Naive thymus-derived CD4-positive, alpha-beta T cell (primary cell): ENCODE results near the gene RAVER2. TPM values are rescaled to one million over a fixed set of nuclear protein-coding genes. Genes with fewer than 3 reads are reported as not detected.
A peak's percentile ranks its signal among the peaks of the same experiment; 100 is the strongest.

ENCODE experiments used
- ATAC-seq: fragments of 150-1000 bp; cut with Tn5 transposase; 2 replicates; pipeline ENCODE4 v1.10.0; 2021; ENCODE audit warnings: mild to moderate bottlenecking, moderate library complexity
- CTCF ChIA-PET: fragments of 350-600 bp; sonication (Branson Sonifier 250); formaldehyde crosslinking; loops from one replicate; lab custom pipeline; 2021; ENCODE audit warnings: antibody characterized with exemption; lab: Charles Lee
- POLR2A ChIA-PET: fragments of 350-600 bp; sonication (Branson Sonifier 250); formaldehyde crosslinking; loops from one replicate; lab custom pipeline; 2021; ENCODE audit warnings: antibody characterized with exemption, inconsistent platforms; lab: Charles Lee
- DNase-seq, 9 donors: peaks; one replicate each; pipeline versions ENCODE4 v3.0.0 to v3.0.0-alpha.2; 2020 to 2022; ENCODE audit warnings: mixed read lengths in 1 of 9
- H3K27ac ChIP-seq: one replicate; pipeline ENCODE4 v1.7.0; 2013; ENCODE audit warnings: mild to moderate bottlenecking, low read depth, low read length, moderate library complexity
- H3K27me3 ChIP-seq, 2 donors: one replicate each; pipeline ENCODE4 v1.7.0; 2013; ENCODE audit warnings: low read length in 2 of 2, mild to moderate bottlenecking in 2 of 2, moderate library complexity in 2 of 2; ENCODE audit not compliant: control insufficient read depth in 2 of 2, insufficient read depth in 2 of 2
- H3K36me3 ChIP-seq, 3 experiments: 1 replicate in 2 of 3; 2 replicates in 1 of 3; pipeline ENCODE4 v1.7.0; 2013; ENCODE audit warnings: low read length in 3 of 3, mild to moderate bottlenecking in 3 of 3, moderate library complexity in 1 of 3; ENCODE audit not compliant: insufficient read depth in 3 of 3, control insufficient read depth in 2 of 3
- H3K4me1 ChIP-seq, 2 donors: one replicate each; pipeline ENCODE4 v1.7.0; 2013; ENCODE audit warnings: low read length in 2 of 2, mild to moderate bottlenecking in 2 of 2, moderate library complexity in 1 of 2; ENCODE audit not compliant: control insufficient read depth in 2 of 2, insufficient read depth in 2 of 2
- H3K4me3 ChIP-seq: 2 replicates; pipeline ENCODE4 v1.7.0; 2013; ENCODE audit warnings: mild to moderate bottlenecking, low read length
- H3K9me3 ChIP-seq, 3 experiments: 1 replicate in 2 of 3; 2 replicates in 1 of 3; pipeline ENCODE4 v1.7.0; 2013; ENCODE audit warnings: low read length in 3 of 3; ENCODE audit not compliant: control insufficient read depth in 2 of 3
- H3K27ac Mint-ChIP-seq, 9 donors: one replicate each; pipeline ENCODE4 v1.8.0; 2020 to 2022; ENCODE audit warnings: mixed read lengths in 9 of 9, mild to moderate bottlenecking in 8 of 9, moderate library complexity in 5 of 9, inconsistent platforms in 2 of 9
- H3K27me3 Mint-ChIP-seq, 5 donors: one replicate each; pipeline ENCODE4 v1.8.0; 2021 to 2022; ENCODE audit warnings: mixed read lengths in 5 of 5, mild to moderate bottlenecking in 1 of 5
- H3K36me3 Mint-ChIP-seq, 5 donors: one replicate each; pipeline ENCODE4 v1.8.0; 2020 to 2022; ENCODE audit warnings: mixed read lengths in 5 of 5, mild to moderate bottlenecking in 3 of 5, inconsistent platforms in 1 of 5
- H3K4me1 Mint-ChIP-seq, 7 donors: one replicate each; pipeline ENCODE4 v1.8.0; 2020 to 2022; ENCODE audit warnings: mixed read lengths in 7 of 7, mild to moderate bottlenecking in 3 of 7, inconsistent platforms in 1 of 7
- H3K4me3 Mint-ChIP-seq, 10 donors: one replicate each; pipeline ENCODE4 v1.8.0; 2020 to 2022; ENCODE audit warnings: mild to moderate bottlenecking in 10 of 10, mixed read lengths in 10 of 10, moderate library complexity in 6 of 10, inconsistent platforms in 2 of 10
- H3K9me3 Mint-ChIP-seq, 11 donors: one replicate each; pipeline ENCODE4 v1.8.0; 2020 to 2022; ENCODE audit warnings: mixed read lengths in 11 of 11, mild to moderate bottlenecking in 4 of 11, inconsistent platforms in 1 of 11, moderate library complexity in 1 of 11
- intact Hi-C, 2 donors: fragments of 100-400 bp; cut with micrococcal nuclease; formaldehyde crosslinking; loops; one replicate each; pipeline ENCODE4 v1.15.1; 2023
- polyA plus RNA-seq, 2 donors: library from polyadenylated mRNA; unstranded; fragments of 300-500 nt; fragmentation: Illumina TruSeq; gene quantifications; one replicate each; pipeline ENCODE4 v1.2.3, GENCODE V29; 2021
- total RNA-seq, 6 experiments: library from RNA in 5 of 6; stranded (reverse) in 5 of 6; gene quantifications; 1 replicate in 5 of 6; 2 replicates in 1 of 6; pipeline ENCODE4 v1.2.3 and lab custom pipeline; 2021 to 2026

Gene RAVER2
- total and polyA plus RNA-seq, 7 experiments from 2014 or later = 0.29 to 1.9 (median 0.93) TPM

- CTCF ChIA-PET = interaction anchor here (1.0 to 1.4 kb wide), 4 partner anchors 21 to 80 kb away, joined by 3 to 4 read pairs (median 3); no protein-coding TSS in a partner anchor
- DNase-seq (peak; percentile 6 to 43 (median 26)), ATAC-seq (peak; percentile 58)
- Histone ChIP-seq H3K4me1 (peaks cover 5% of the 10 kb centered on the region in 2 donors), H3K27me3 (no peaks in the 10 kb centered on the region), H3K36me3 (no peaks in the 10 kb centered on the region), H3K9me3 (no peaks in the 10 kb centered on the region), H3K27ac (peak overlapping the region; percentile 10), H3K4me3 (peak overlapping the region; percentile 55)
- Mint-ChIP-seq H3K4me3 (peak overlapping the region; percentile 78 to 98 (median 88)), H3K9me3 (no peaks in the 10 kb centered on the region), H3K27ac (peak overlapping the region in 8 of 9 donors; percentile 13 to 93 (median 78)), H3K4me1 (peaks cover 11 to 26% (median 19%) of the 10 kb centered on the region in 7 donors), H3K27me3 (peaks cover 0 to 51% (median 0%) of the 10 kb centered on the region in 5 donors), H3K36me3 (no peaks in the 10 kb centered on the region)
- intact Hi-C loops = loop anchor here (1.0 to 10.0 kb wide), 8 partner anchors 201 to 679 kb away; partner anchors contain the start of genes LEPR (in 2 of the 2), LEPROT (in 2 of the 2), CACHD1 (in 1 of the 2) and JAK1 (in 1 of the 2)
- POLR2A ChIA-PET = interaction anchor here (0.6 kb wide), 1 partner anchor 9 kb away, joined by 3 read pairs; no protein-coding TSS in a partner anchor
Observed at GRCh38 chr1:64745181-64745985, 508 bp downstream of the RAVER2 start.

- H3K4me3 ChIP-seq = peak overlapping the region; percentile 55
- intact Hi-C loops = loop anchor here (1.0 to 10.0 kb wide), 8 partner anchors 201 to 679 kb away; partner anchors contain the start of genes LEPR (in 2 of the 2), LEPROT (in 2 of the 2), CACHD1 (in 1 of the 2) and JAK1 (in 1 of the 2)
- H3K27ac Mint-ChIP-seq = peak overlapping the region in 8 of 9 donors; percentile 13 to 93 (median 70)
- peaks cover 11 to 26% (median 19%) of the 10 kb centered on the region in 7 donors for H3K4me1 Mint-ChIP-seq
- DNase-seq = no peak
- H3K4me3 Mint-ChIP-seq = peak overlapping the region; percentile 78 to 98 (median 88)
- H3K9me3 Mint-ChIP-seq = no peaks in the 10 kb centered on the region
- H3K36me3 Mint-ChIP-seq = no peaks in the 10 kb centered on the region
- peaks cover 0 to 46% (median 0%) of the 10 kb centered on the region in 5 donors for H3K27me3 Mint-ChIP-seq
- no peaks in the 10 kb centered on the region for H3K9me3 ChIP-seq
- H3K27ac ChIP-seq = peak overlapping the region; percentile 10
- no peaks in the 10 kb centered on the region for H3K36me3 ChIP-seq
- H3K4me1 ChIP-seq = peaks cover 5% of the 10 kb centered on the region in 2 donors
- POLR2A ChIA-PET = interaction anchor here (0.6 kb wide), 2 partner anchors 8 to 208 kb away, joined by 3 read pairs; no protein-coding TSS in a partner anchor
- ATAC-seq = no peak
- no peaks in the 10 kb centered on the region for H3K27me3 ChIP-seq
- CTCF ChIA-PET = interaction anchor here (0.7 to 1.1 kb wide), 4 partner anchors 20 to 178 kb away, joined by 3 to 4 read pairs (median 3); no protein-coding TSS in a partner anchor
Observed at GRCh38 chr1:64745986-64746940, 1.4 kb downstream of the RAVER2 start.

GRCh38 chr1:64748222-64748621 lies 3.3 kb downstream of the RAVER2 start:
- Mint-ChIP-seq H3K9me3 (no peaks in the 10 kb centered on the region), H3K4me3 (no peak overlapping the region), H3K4me1 (peaks cover 11 to 26% (median 19%) of the 10 kb centered on the region in 7 donors), H3K36me3 (no peaks in the 10 kb centered on the region), H3K27me3 (peaks cover 0 to 50% (median 0%) of the 10 kb centered on the region in 5 donors), H3K27ac (peak overlapping the region in 2 of 9 donors; percentile 13 to 55)
- Histone ChIP-seq H3K36me3 (no peaks in the 10 kb centered on the region), H3K4me1 (peaks cover 5% of the 10 kb centered on the region in 2 donors), H3K9me3 (no peaks in the 10 kb centered on the region), H3K4me3 (no peak overlapping the region), H3K27ac (no peak overlapping the region), H3K27me3 (no peaks in the 10 kb centered on the region)
- CTCF ChIA-PET = no interaction called here
- POLR2A ChIA-PET = interaction anchor here (0.7 kb wide), 1 partner anchor 227 kb away, joined by 3 read pairs; no protein-coding TSS in a partner anchor
- intact Hi-C loops = loop anchor here (5.0 to 10.0 kb wide), 5 partner anchors 203 to 677 kb away; partner anchors contain the start of genes LEPR (in 2 of the 2), LEPROT (in 2 of the 2) and JAK1 (in 1 of the 2)
- DNase-seq = no peak
- ATAC-seq = no peak

GRCh38 chr1:64748706-64749105 lies 3.8 kb downstream of the RAVER2 start:
- POLR2A ChIA-PET = no interaction called here

GRCh38 chr1:64750092-64750491 lies 5.2 kb downstream of the RAVER2 start:
- CTCF ChIA-PET = no interaction called here
- POLR2A ChIA-PET = no interaction called here

More at GRCh38 chr1:64748706-64749105, 3.8 kb downstream of the RAVER2 start:
- no peak overlapping the region for H3K4me3 ChIP-seq
- DNase-seq (no peak), ATAC-seq (no peak)
- Mint-ChIP-seq H3K9me3 (no peaks in the 10 kb centered on the region), H3K36me3 (no peaks in the 10 kb centered on the region), H3K4me3 (no peak overlapping the region), H3K4me1 (peaks cover 7 to 22% (median 16%) of the 10 kb centered on the region in 7 donors), H3K27me3 (peaks cover 0 to 45% (median 0%) of the 10 kb centered on the region in 5 donors), H3K27ac (no peak overlapping the region)
- H3K36me3 ChIP-seq = no peaks in the 10 kb centered on the region
- peaks cover 5% of the 10 kb centered on the region in 2 donors for H3K4me1 ChIP-seq
- CTCF ChIA-PET = no interaction called here
- intact Hi-C loops = loop anchor here (5.0 to 10.0 kb wide), 5 partner anchors 204 to 676 kb away; partner anchors contain the start of genes LEPR (in 2 of the 2), LEPROT (in 2 of the 2) and JAK1 (in 1 of the 2)
- H3K27ac ChIP-seq = no peak overlapping the region
- H3K27me3 ChIP-seq = no peaks in the 10 kb centered on the region
- no peaks in the 10 kb centered on the region for H3K9me3 ChIP-seq

More at GRCh38 chr1:64750092-64750491, 5.2 kb downstream of the RAVER2 start:
- intact Hi-C loops = no loop called here
- H3K4me1 Mint-ChIP-seq = peaks cover 0 to 14% (median 9%) of the 10 kb centered on the region in 7 donors
- H3K9me3 Mint-ChIP-seq = no peaks in the 10 kb centered on the region
- H3K4me1 ChIP-seq = no peaks in the 10 kb centered on the region
- H3K27ac Mint-ChIP-seq = no peak overlapping the region
- no peaks in the 10 kb centered on the region for H3K36me3 ChIP-seq
- DNase-seq = no peak
- no peak overlapping the region for H3K4me3 ChIP-seq
- no peak overlapping the region for H3K27ac ChIP-seq
- H3K9me3 ChIP-seq = no peaks in the 10 kb centered on the region
- no peak overlapping the region for H3K4me3 Mint-ChIP-seq
- H3K27me3 ChIP-seq = no peaks in the 10 kb centered on the region
- no peaks in the 10 kb centered on the region for H3K36me3 Mint-ChIP-seq
- peaks cover 0 to 40% (median 0%) of the 10 kb centered on the region in 5 donors for H3K27me3 Mint-ChIP-seq
- ATAC-seq = no peak
